Endothelial cell of umbilical vein (primary cell): ENCODE data around the gene OR10C1.

Source experiments
- CTCF ChIP-seq, 2 donors: IDR thresholded peaks; 1 replicate in 1 of 2; 2 replicates in 1 of 2; pipeline ENCODE4 v1.5.1; 2011; ENCODE audit warnings: low read length in 2 of 2, mild to moderate bottlenecking in 2 of 2, moderate library complexity in 2 of 2, control low read depth in 1 of 2, inconsistent platforms in 1 of 2, low read depth in 1 of 2; ENCODE audit not compliant: insufficient read depth in 1 of 2; ENCODE audit errors: extremely low read depth in 1 of 2
- EZH2 ChIP-seq: IDR thresholded peaks from 2 replicates; pipeline ENCODE4 v1.6.1; 2012; ENCODE audit warnings: borderline replicate concordance, low read depth, mild to moderate bottlenecking, moderate library complexity, low read length, inconsistent platforms; ENCODE audit not compliant: severe bottlenecking
- FOS ChIP-seq: IDR thresholded peaks from 2 replicates; pipeline ENCODE4 v1.6.1; 2011; ENCODE audit warnings: mild to moderate bottlenecking, low read length, moderate library complexity, borderline replicate concordance; ENCODE audit not compliant: insufficient read depth
- POLR2A ChIP-seq: IDR thresholded peaks from 2 replicates; pipeline ENCODE4 v1.6.1; 2012; ENCODE audit warnings: low read depth, mild to moderate bottlenecking, control low read depth, low read length

GRCh38 chr6:29477923-29478450, 38.9 kb downstream of the OR10C1 start:
- no peak for TF ChIP-seq CTCF (IDR thresholded peaks at IDR 0.05; ENCODE audit: extremely low read depth in 1 of 2, insufficient read depth in 1 of 2, low read depth in 1 of 2, low read length in 2 of 2)
- TF ChIP-seq POLR2A = no peak
- no peak for TF ChIP-seq EZH2
- no peak for TF ChIP-seq FOS
